Measurements from ENCODE around the gene NOSIP. TPM values are rescaled to one million over a fixed set of nuclear protein-coding genes. Genes with fewer than 3 reads are reported as not detected.
A peak's percentile ranks its signal among the peaks of the same experiment; 100 is the strongest.

Gene NOSIP
- polyA plus RNA-seq, 1 donor = 61.9 TPM

- DNase-seq = no peak
These were observed 6.9 kb downstream of the NOSIP start for GRCh38 chr19:49573425-49573824.

GRCh38 chr19:49573009-49573408, 7.3 kb downstream of the NOSIP start:
- no peak for DNase-seq

- DNase-seq = peak; percentile 43
These were observed 9.2 kb downstream of the NOSIP start for GRCh38 chr19:49570997-49571676.

GRCh38 chr19:49570138-49570856, 10.1 kb downstream of the NOSIP start:
- DNase-seq = peak; percentile 88

GRCh38 chr19:49567861-49568441, 12.4 kb downstream of the NOSIP start:
- DNase-seq = no peak

GRCh38 chr19:49566302-49566701, 14.1 kb downstream of the NOSIP start:
- DNase-seq = no peak

- no peak for DNase-seq
These were observed 15.1 kb downstream of the NOSIP start for GRCh38 chr19:49565261-49565660.

GRCh38 chr19:49564616-49565045, 15.7 kb downstream of the NOSIP start:
- no peak for DNase-seq

- DNase-seq = no peak
These were observed 19.9 kb downstream of the NOSIP start for GRCh38 chr19:49560358-49560900.

- no peak for DNase-seq
These were observed 20.4 kb downstream of the NOSIP start for GRCh38 chr19:49559928-49560327.

GRCh38 chr19:49559443-49559842, 20.9 kb downstream of the NOSIP start:
- DNase-seq = no peak

- no peak for DNase-seq
These were observed 21.8 kb downstream of the NOSIP start for GRCh38 chr19:49558591-49558990.

- DNase-seq = no peak
These were observed 22.6 kb downstream of the NOSIP start for GRCh38 chr19:49557641-49558325.

- no peak for DNase-seq
These were observed 23.7 kb downstream of the NOSIP start for GRCh38 chr19:49556412-49557398.

- peak; percentile 37 for DNase-seq
These were observed 24.6 kb downstream of the NOSIP start for GRCh38 chr19:49555600-49556411.

- DNase-seq = no peak
These were observed 25.6 kb downstream of the NOSIP start for GRCh38 chr19:49554701-49555181.

GRCh38 chr19:49553451-49554271, 26.7 kb downstream of the NOSIP start:
- no peak for DNase-seq

GRCh38 chr19:49552749-49553148, 27.6 kb downstream of the NOSIP start:
- no peak for DNase-seq

GRCh38 chr19:49551531-49551930, 28.8 kb downstream of the NOSIP start:
- DNase-seq = no peak

Measured in left kidney (tissue), 2 donors.